ENCODE data around the gene NPIPA2.
"Not testable (repeated sequence)": the region's sequence is repeated elsewhere in the genome, so short reads cannot be mapped to it uniquely, and the experiment has no call there.

The NPIPA2 gene

DNA sequence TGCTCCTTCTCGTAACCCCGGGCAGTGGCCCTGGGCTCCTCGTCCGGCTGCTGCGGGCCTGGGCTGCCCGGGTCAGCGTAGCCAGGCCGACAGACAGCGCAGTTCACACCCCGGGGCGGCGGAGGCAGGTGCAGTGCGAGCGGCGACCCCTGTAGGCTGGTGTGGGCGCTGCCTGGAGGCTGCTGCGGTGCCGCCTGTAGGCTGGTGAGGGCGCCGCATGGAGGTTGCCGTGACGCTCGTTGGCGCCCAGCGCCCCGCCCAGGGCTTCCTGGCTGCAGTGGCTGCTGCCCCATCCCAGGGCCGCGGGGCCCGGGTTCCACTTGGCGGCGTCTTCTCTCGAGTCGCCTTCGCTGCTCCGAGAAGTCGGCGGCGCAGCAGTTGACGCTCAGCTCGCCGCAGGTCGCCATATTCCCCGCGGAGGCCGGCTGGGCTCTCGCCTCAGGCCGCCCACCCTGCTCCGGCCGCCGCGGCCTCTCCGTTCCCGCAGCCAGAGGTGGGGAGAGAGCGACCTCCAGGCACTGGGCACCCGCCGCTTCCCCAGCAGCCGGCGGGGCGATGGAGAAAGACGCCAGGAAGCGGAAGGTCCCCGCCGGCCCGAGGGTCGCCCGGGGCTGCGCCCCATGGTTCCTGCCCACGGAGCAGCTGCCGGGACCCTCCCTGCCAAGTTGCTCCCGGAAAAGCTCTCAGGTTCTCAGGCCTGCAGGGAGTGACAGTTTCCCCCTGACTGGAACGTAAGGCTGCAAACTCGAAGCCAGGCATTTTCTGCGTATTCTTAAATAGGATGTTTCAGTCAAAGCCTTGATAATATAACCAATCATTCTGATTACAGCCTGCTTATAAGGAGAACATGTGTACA, at the start of gene NPIPA2:
Gene NPIPA2, plus strand, starts transcription at position 261 of the 856 bp plus-strand sequence. CDS start 5,533 bp downstream, outside the sequence.
- not testable (repeated sequence) for DNase-seq

DNA sequence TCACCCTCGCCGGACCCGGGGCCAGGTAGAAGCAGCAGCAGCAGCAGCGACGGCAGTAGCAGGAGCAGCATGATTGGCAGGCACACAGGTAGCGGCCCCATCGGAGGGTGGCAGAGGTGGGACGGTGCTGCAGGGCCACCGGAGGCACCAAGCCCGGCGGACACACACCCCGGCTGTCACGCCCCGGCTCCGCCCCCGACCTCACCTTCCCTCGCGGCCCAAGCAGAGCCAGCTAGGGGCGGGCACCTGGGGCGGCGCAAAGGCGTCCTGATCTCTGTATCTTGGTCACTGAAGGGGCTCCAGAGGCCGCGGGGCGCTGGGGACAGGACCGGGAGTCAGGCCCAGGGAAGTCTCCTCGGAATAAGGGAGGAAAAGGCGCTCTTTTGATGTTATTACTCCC, 48.2 kb upstream of the NPIPA2 start, which contains the start of gene PLA2G10:
Gene PLA2G10, minus strand, starts transcription at position 180 of the 400 bp plus-strand sequence. Its CDS starts 79 bp downstream, at position 101.
- not testable (repeated sequence) for DNase-seq

DNA sequence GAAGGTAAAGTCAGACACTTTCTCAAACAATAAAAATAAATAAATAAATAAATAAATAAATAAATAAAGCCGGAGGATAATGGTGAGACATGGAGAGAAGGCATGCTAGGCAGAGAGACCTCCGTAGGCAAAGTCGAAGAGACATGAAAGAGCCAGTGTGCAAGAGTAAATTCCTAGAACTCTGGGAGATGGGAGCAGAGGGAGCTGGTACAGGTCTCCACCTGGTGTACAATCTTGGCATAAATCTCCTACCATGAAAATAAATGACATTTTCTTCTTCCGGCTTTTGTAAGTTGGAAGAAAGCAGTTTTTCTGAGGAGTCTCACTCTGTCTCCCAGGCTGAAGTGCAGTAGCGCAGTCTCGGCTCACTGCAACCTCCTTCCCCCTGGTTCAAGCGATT, 40.5 kb upstream of the NPIPA2 start:
- DNase-seq, result not testable (repeated sequence)

DNA sequence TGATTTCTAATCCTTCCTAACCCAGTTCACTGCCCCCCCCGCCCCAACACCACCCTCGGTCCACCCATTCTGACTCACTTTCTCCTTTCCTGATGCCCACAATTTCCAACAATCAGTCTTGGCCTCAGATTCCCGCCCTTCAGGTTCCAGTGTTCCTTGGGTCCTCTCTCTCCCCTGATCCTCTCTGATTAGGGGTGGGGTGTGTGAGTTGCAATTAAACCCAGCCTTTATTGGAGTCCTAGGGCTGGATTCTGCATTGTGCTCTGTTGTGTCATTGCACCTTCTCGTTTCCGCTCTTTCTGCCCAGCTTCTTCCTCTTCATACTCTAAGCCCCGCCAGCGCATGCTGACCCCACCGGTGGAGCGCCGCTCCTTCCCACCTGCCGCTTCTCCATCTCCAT, 39.7 kb upstream of the NPIPA2 start:
- not testable (repeated sequence) for DNase-seq

DNA sequence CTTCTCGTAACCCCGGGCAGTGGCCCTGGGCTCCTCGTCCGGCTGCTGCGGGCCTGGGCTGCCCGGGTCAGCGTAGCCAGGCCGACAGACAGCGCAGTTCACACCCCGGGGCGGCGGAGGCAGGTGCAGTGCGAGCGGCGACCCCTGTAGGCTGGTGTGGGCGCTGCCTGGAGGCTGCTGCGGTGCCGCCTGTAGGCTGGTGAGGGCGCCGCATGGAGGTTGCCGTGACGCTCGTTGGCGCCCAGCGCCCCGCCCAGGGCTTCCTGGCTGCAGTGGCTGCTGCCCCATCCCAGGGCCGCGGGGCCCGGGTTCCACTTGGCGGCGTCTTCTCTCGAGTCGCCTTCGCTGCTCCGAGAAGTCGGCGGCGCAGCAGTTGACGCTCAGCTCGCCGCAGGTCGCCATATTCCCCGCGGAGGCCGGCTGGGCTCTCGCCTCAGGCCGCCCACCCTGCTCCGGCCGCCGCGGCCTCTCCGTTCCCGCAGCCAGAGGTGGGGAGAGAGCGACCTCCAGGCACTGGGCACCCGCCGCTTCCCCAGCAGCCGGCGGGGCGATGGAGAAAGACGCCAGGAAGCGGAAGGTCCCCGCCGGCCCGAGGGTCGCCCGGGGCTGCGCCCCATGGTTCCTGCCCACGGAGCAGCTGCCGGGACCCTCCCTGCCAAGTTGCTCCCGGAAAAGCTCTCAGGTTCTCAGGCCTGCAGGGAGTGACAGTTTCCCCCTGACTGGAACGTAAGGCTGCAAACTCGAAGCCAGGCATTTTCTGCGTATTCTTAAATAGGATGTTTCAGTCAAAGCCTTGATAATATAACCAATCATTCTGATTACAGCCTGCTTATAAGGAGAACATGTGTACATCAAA, 38.9 kb upstream of the NPIPA2 start, which contains the start of gene NPIPA3:
Gene NPIPA3, plus strand, starts transcription at position 256 of the 856 bp plus-strand sequence. CDS start 5,533 bp downstream, outside the sequence.
- DNase-seq, result not testable (repeated sequence)

DNA sequence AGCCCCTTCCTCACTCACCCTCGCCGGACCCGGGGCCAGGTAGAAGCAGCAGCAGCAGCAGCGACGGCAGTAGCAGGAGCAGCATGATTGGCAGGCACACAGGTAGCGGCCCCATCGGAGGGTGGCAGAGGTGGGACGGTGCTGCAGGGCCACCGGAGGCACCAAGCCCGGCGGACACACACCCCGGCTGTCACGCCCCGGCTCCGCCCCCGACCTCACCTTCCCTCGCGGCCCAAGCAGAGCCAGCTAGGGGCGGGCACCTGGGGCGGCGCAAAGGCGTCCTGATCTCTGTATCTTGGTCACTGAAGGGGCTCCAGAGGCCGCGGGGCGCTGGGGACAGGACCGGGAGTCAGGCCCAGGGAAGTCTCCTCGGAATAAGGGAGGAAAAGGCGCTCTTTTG, 9.1 kb upstream of the NPIPA2 start:
- not testable (repeated sequence) for DNase-seq

DNA sequence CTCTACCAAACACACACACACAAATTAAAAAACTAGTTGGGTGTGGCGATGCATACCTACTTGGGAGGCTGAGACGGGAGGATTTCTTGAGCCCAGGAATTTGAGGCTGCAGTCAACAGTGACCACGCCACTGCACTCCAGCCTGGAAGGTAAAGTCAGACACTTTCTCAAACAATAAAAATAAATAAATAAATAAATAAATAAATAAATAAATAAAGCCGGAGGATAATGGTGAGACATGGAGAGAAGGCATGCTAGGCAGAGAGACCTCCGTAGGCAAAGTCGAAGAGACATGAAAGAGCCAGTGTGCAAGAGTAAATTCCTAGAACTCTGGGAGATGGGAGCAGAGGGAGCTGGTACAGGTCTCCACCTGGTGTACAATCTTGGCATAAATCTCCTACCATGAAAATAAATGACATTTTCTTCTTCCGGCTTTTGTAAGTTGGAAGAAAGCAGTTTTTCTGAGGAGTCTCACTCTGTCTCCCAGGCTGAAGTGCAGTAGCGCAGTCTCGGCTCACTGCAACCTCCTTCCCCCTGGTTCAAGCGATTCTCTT, 1.4 kb upstream of the NPIPA2 start:
- DNase-seq, result not testable (repeated sequence)

DNA sequence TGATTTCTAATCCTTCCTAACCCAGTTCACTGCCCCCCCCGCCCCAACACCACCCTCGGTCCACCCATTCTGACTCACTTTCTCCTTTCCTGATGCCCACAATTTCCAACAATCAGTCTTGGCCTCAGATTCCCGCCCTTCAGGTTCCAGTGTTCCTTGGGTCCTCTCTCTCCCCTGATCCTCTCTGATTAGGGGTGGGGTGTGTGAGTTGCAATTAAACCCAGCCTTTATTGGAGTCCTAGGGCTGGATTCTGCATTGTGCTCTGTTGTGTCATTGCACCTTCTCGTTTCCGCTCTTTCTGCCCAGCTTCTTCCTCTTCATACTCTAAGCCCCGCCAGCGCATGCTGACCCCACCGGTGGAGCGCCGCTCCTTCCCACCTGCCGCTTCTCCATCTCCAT, 539 bp upstream of the NPIPA2 start:
- not testable (repeated sequence) for DNase-seq

DNA sequence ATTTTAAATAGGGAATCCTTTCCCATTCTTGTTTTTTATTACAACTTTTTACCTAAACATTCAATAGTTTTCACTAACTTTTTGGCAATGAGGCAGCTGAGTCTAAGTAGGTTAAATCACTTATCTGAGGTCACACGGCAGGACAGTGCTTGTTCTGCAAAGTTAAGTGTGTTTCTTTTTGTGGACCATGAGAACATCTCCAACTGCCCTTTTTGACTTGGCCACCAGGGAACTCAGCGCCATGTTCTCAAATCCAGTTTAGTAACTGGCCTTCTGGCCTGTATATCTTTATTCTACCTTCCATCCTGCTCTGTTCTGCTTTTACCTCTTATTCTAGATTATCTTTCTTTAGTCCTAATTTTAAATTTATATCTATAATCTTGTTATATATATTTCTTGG, 31.3 kb downstream of the NPIPA2 start:
- DNase-seq, result not testable (repeated sequence)

DNA sequence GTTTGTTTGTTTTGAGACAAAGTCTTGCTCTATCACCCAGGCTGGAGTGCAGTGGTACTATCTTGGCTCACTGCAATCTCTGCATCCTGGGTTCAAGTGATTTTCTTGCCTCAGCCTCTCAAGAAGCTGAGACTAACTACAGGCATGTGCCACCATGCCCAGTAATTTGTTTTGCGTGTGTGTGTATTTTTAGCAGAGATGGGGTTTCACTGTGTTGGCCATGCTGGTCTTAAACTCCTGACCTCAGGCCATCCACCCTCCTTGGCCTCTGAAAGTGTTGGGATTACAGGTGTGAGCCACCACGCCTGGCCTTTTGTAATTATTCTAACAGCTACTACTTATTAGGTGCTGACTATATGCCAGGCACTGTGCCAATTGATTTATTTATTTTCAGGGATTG, 33.3 kb downstream of the NPIPA2 start:
- DNase-seq, result not testable (repeated sequence)

DNA sequence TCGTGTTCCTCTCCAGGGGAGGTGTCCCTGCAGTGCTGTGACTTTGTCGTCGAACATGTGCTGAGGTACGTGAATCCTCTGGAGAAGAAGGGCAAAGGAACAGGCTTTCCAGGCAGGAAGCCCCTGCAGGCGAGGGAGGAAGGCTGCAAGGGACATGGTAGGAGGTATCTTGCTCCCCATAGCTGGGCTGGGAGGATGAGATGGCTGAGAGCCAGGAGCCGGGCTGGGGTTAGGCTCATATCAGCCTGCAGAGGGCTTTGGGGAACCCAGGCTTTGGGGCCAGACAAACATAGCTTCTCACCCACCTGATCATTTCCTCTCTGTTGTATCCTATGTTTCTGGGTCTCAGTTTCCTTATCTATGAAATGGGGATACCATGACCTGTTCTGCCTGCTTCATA, 34.4 kb downstream of the NPIPA2 start:
- DNase-seq, result not testable (repeated sequence)

DNA sequence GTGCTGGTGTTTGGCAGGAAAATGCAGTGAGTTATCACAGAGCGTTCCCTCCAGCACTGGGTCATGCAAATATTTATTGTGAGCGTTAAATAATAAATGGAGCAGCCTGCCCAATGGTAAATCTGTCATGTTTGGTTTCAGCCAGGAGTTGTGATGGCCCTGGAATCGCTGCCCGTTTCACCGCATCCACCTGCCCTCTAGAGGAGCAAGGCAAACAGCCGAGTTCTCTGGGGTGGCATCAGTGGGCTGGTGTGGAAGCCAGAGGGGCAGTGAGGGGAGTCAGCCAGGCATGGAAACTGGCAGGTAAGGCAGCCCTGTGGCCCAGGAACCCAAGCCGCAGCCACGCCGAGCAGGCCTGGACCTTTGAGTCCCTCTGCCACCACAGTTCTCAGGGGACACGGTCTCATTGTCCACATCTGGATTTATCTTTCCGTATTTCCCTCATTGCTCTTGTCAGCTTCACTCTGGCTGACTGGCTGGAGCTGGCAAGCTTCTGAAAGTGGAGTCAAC, 37.1 kb downstream of the NPIPA2 start:
- DNase-seq, result not testable (repeated sequence)

DNA sequence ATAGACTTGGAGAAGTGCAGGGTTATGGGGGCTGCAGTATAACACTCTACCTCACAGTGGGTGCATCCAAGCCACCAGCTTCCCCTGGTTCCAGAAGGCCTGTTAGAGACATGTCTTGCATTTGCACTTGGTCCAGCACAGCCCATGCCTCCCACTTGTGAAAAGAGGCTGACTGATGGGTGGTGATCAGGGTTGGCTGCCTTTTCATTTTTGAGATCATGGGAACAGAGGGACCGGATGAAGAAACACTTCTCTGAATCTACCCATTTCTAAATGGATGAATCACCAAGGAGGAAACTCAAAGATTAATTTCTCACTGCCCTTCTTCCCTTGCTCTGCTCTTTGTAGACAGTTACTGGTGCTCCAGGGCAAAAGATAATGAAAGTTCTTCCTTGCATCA, 43.8 kb downstream of the NPIPA2 start:
- not testable (repeated sequence) for DNase-seq

DNA sequence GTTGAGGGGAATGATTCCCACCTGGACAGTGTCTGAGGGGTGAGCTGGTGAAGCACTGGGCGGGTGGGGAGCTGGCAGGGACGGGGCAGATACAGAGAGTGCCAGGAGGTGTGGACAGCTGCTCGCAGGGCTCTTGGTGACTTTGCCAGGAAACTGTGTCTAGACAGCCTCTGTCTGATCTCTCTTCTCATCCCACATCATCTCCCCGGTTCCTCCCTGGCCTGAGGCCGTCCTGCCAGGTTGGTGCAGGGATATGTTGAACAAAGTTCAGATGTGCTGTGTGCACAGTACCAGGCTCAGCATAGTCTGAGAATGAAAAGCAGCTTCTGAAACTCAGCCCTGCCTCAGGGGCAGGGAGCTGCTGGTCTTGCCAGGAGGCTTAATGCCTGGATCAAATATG, 47.2 kb downstream of the NPIPA2 start:
- DNase-seq, result not testable (repeated sequence)

DNA sequence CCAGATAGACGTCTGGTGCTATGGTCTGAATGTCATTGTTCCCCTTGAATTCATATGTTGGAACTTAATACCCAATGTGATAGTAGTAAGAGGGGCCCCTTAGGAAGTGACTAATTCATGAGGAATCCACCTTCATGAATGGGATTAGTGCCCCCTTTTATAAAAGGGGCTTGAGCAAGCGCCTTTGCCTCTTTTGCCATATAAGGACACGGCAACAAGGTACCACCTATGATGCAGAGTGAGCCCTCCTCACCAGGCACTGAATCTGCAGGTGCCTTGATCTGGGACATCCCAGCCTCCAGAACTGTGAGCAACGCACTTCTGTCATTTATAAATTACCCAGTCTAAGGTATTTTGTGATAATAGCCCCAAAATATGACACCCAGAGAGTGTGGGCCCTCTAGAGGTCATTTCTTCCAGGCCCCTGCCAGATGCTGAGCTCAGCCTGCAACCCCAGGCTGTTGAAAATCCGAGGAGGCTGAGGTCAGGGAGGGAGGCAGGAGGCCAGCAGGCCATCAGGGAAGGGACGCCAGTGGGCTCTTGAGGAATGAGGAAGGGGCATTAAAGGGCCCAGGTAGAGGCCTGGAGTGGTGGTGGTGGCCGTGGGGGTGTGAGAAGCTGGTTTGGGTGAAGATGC, 48.1 kb downstream of the NPIPA2 start:
- not testable (repeated sequence) for DNase-seq

DNA sequence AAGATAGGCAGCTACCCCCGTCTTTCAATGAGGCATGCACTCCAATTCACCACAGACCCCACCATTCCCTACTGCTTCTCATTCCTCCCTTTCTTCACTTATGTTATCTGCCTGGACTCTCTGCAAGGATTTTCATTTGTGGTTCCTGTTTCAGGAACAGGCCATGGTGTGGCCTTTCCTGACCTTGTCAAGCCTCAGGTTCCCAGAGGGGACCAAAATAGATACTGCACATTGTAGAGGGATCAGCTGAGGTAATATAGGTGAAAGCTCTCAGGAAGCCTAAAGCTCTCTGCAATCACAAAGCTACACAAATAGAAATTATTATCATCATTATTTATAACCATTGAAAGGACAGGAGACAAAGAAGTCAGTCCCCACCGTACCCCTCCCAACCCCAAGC, 50.6 kb downstream of the NPIPA2 start:
- DNase-seq, result not testable (repeated sequence)

DNA sequence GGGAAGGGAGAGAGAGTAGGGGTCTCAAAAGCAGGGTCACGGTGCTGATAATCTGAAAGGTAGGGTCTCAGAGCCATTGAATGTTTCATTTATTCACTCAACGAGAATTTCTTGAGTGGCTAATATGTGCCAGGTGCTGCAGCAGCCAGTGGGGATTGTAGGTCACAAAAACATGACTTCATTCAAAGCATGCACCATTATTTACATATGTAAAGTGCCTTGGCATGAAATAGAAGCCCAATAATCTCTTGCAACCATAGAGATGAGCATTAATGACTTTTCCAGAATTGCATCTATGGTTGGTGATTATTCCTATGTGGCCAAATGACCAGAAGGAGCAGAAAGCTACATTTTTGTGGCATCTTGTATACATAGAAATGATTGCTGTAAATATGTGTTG, 55.2 kb downstream of the NPIPA2 start:
- not testable (repeated sequence) for DNase-seq

DNA sequence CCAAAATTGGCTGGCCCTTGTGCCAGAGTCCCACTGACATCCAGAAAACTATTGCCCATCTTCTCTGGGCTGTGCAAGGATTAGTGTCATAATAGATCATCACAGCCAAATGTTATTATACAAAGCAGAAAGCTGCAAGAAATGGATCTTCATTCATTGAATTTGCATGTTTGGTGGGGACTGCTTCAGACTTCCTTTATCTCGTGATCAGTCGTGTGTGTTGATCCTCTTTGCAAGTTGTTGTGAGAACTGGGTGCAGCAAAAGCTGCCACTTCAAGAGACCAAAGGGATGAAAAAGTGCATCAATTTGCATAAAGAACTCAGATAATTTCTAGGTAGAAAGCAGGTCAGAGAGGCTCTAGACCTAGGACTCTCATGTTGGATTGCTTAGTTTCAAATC, 61.2 kb downstream of the NPIPA2 start:
- DNase-seq, result not testable (repeated sequence)

DNA sequence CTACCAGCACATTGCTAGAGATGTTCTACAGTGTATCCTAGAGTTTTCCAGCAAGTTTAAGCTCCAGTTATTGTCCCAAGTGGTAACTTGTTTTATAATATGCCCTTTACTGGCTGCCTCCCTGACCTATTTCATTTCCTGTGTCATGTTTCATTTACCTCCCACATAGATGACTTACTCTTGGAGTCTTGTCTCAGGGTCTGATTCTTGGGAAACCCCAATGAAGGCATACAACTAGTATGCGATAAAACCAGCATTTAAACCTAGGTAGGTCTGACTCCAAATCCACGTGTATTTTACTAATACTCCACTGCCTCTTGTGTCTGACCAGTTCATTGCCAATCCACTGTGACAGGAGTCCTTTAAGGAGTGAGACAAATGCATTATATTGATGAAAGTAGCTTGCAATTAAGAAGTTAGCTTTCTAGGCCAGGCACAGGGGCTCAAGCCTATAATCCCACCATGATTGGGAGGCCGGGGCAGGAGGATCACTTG, 64.9 kb downstream of the NPIPA2 start:
- not testable (repeated sequence) for DNase-seq

DNA sequence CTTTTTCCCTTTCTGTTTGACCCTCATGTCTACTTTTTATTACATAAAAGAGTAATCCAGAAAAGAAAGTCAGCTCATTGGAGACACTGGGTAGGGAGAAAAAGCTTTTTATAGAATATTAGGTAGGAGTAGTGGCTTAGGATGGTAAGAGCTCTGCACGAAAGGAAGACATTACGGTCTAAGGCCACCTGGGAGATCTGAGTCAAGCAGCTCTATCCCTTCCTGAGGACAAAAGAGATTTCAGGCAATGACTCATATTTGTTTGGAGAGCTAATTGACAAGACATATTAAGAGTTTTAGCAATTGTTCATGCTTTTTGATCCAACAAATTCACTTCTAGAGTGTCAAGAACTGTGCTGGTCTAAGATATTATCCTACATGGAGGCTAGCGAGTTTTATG, 71.6 kb downstream of the NPIPA2 start:
- DNase-seq, result not testable (repeated sequence)
